SU-DHL-6 (cell line): ENCODE data around the gene HOXC6.

Source experiments
- CTCF ChIP-seq: fragments of 200-600 bp; sonication (generic); IDR thresholded peaks from one replicate; pipeline ENCODE4 v1.5.1; 2017; ENCODE audit warnings: antibody characterized with exemption, mild to moderate bottlenecking, low read length, moderate library complexity; ENCODE audit not compliant: insufficient read depth, poor library complexity, severe bottlenecking
- EZH2phosphoT487 ChIP-seq: fragments of 200-600 bp; sonication (generic), shearing (Covaris generic); conservative IDR thresholded peaks from 2 replicates; pipeline ENCODE4 v1.6.1; 2018; ENCODE audit warnings: mild to moderate bottlenecking, antibody characterized with exemption, low read length, moderate library complexity, mixed read lengths

GRCh38 chr12:53995002-53995377 lies 33.2 kb upstream of the HOXC6 start:
- TF ChIP-seq CTCF (no peak), EZH2phosphoT487 (no peak)
